DOHH2 (cell line): ENCODE results near the gene MTURN.

Experiments
- CTCF ChIP-seq: fragments of 200-600 bp; sonication (generic); IDR thresholded peaks from one replicate; pipeline ENCODE4 v1.5.1; 2014; ENCODE audit warnings: antibody characterized with exemption, mild to moderate bottlenecking, low read depth, low read length; ENCODE audit not compliant: poor library complexity, severe bottlenecking
- EZH2phosphoT487 ChIP-seq: fragments of 200-600 bp; sonication (generic); IDR thresholded peaks from 2 replicates; pipeline ENCODE4 v1.6.1; 2017; ENCODE audit warnings: borderline replicate concordance, mild to moderate bottlenecking, antibody characterized with exemption, low read length, moderate library complexity, mixed read lengths

GRCh38 chr7:30187513-30187912 is 52.7 kb downstream of the MTURN start:
- TF ChIP-seq CTCF, result no peak
- no peak for TF ChIP-seq EZH2phosphoT487
